HG02588 (cell line): Measurements from ENCODE around the gene HADHB.
"Not testable (repeated sequence)": the region's sequence is repeated elsewhere in the genome, so short reads cannot be mapped to it uniquely, and the experiment has no call there.

ENCODE experiments used
- ATAC-seq: cut with Tn5 transposase; IDR thresholded peaks from one replicate; pipeline ENCODE4 v1.9.1; 2021; ENCODE audit warnings: mild to moderate bottlenecking, moderate library complexity; ENCODE audit not compliant: unreplicated experiment

The HADHB gene

GRCh38 chr2:26290001-26290400, 45.3 kb downstream of the HADHB start:
- no peak for ATAC-seq

GRCh38 chr2:26292646-26293045, 47.9 kb downstream of the HADHB start:
- no peak for ATAC-seq

- no peak for ATAC-seq
These were observed 50.8 kb downstream of the HADHB start for GRCh38 chr2:26295511-26295910.

- ATAC-seq: no peak
These were observed 52.3 kb downstream of the HADHB start for GRCh38 chr2:26297061-26297460.

- ATAC-seq: no peak
These were observed 53.5 kb downstream of the HADHB start for GRCh38 chr2:26298286-26298637.

GRCh38 chr2:26298638-26299393, 54.1 kb downstream of the HADHB start:
- no peak for ATAC-seq

GRCh38 chr2:26299471-26300101, 54.8 kb downstream of the HADHB start:
- ATAC-seq: no peak

- no peak for ATAC-seq
These were observed 55.6 kb downstream of the HADHB start for GRCh38 chr2:26300234-26300925.

- ATAC-seq: no peak
These were observed 58.1 kb downstream of the HADHB start for GRCh38 chr2:26302846-26303245.

GRCh38 chr2:26305094-26305493, 60.4 kb downstream of the HADHB start:
- not testable (repeated sequence) for ATAC-seq

- no peak for ATAC-seq
These were observed 60.8 kb downstream of the HADHB start for GRCh38 chr2:26305540-26305939.

- no peak for ATAC-seq
These were observed 65.2 kb downstream of the HADHB start for GRCh38 chr2:26309921-26310320.

- no peak for ATAC-seq
These were observed 67.7 kb downstream of the HADHB start for GRCh38 chr2:26312471-26312870.

GRCh38 chr2:26313446-26313845, 68.7 kb downstream of the HADHB start:
- ATAC-seq: no peak

- ATAC-seq: no peak
These were observed 69.5 kb downstream of the HADHB start for GRCh38 chr2:26314243-26314642.

GRCh38 chr2:26316041-26316440, 71.3 kb downstream of the HADHB start:
- no peak for ATAC-seq

GRCh38 chr2:26316845-26317244, 72.1 kb downstream of the HADHB start:
- ATAC-seq: no peak

GRCh38 chr2:26317377-26318105, 72.8 kb downstream of the HADHB start:
- ATAC-seq: no peak

- ATAC-seq: no peak
These were observed 74.2 kb downstream of the HADHB start for GRCh38 chr2:26318950-26319349.

GRCh38 chr2:26324479-26324878, 79.7 kb downstream of the HADHB start:
- ATAC-seq: not testable (repeated sequence)

- no peak for ATAC-seq
These were observed 80.2 kb downstream of the HADHB start for GRCh38 chr2:26324903-26325302.
